Activated naive CD4-positive, alpha-beta T cell treated with anti-CD3 and anti-CD28 coated beads for 36 hours (primary cell): ENCODE measurements around the gene PRAME. TPM values are rescaled to one million over a fixed set of nuclear protein-coding genes. Genes with fewer than 3 reads are reported as not detected.
"Not testable (repeated sequence)": the region's sequence is repeated elsewhere in the genome, so short reads cannot be mapped to it uniquely, and the experiment has no call there.

Source experiments
- CTCF ChIA-PET: fragments of 350-600 bp; sonication (Branson Sonifier 250); formaldehyde crosslinking; loops from one replicate; lab custom pipeline; 2021; ENCODE audit warnings: antibody characterized with exemption; lab: Charles Lee
- DNase-seq: peaks from one replicate; pipeline ENCODE4 v3.0.0-alpha.2; 2020
- H3K27ac Mint-ChIP-seq: one replicate; pipeline ENCODE4 v1.8.0; 2021; ENCODE audit warnings: mild to moderate bottlenecking, mixed read lengths
- H3K27me3 Mint-ChIP-seq: one replicate; pipeline ENCODE4 v1.8.0; 2021; ENCODE audit warnings: low read depth, mixed read lengths
- H3K36me3 Mint-ChIP-seq: one replicate; pipeline ENCODE4 v1.8.0; 2021; ENCODE audit warnings: low read depth, mixed read lengths
- H3K4me1 Mint-ChIP-seq: one replicate; pipeline ENCODE4 v1.8.0; 2021; ENCODE audit warnings: low read depth, mixed read lengths
- H3K4me3 Mint-ChIP-seq: one replicate; pipeline ENCODE4 v1.8.0; 2021; ENCODE audit warnings: mild to moderate bottlenecking, moderate library complexity, mixed read lengths
- H3K9me3 Mint-ChIP-seq: one replicate; pipeline ENCODE4 v1.8.0; 2021; ENCODE audit warnings: mixed read lengths
- intact Hi-C: fragments of 100-400 bp; cut with micrococcal nuclease; formaldehyde crosslinking; loops from one replicate; pipeline ENCODE4 v1.15.1; 2023
- total RNA-seq, 2 experiments: library from RNA; stranded (reverse); gene quantifications; one replicate each; pipeline ENCODE4 v1.2.3, GENCODE V29; 2021

Gene PRAME
- total RNA-seq, 2 experiments from 2014 or later = not detected

DNA sequence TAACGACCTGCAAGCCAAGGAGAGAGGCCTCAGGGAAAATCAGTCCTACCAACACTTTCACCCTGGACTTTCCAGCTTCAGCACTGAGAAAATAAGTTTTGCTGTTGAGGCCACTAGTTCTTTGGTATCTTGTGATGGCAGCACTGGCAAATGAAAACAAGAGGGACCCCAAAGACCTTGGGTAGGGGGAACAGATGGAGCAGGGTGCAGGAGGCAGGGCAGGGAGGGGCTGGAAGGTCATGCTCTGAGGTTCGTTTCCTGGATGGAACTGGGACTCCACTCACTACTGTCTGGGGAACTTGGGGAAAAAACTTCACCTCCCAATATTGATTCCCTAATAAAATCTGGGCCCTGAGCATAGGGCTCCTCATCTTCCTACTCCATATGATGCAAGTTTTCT is 34.2 kb upstream of the PRAME start:
- Mint-ChIP-seq H3K9me3 (no peaks in the 10 kb centered on the region), H3K36me3 (no peaks in the 10 kb centered on the region), H3K4me3 (no peak overlapping the region), H3K27me3 (peaks cover 3% of the 10 kb centered on the region), H3K27ac (no peak overlapping the region), H3K4me1 (peaks cover 4% of the 10 kb centered on the region)
- CTCF ChIA-PET = interaction anchor here (0.6 to 1.3 kb wide), 4 partner anchors 12 to 129 kb away, joined by 3 read pairs; no protein-coding TSS in a partner anchor
- intact Hi-C loops = no loop called here
- DNase-seq = no peak

DNA sequence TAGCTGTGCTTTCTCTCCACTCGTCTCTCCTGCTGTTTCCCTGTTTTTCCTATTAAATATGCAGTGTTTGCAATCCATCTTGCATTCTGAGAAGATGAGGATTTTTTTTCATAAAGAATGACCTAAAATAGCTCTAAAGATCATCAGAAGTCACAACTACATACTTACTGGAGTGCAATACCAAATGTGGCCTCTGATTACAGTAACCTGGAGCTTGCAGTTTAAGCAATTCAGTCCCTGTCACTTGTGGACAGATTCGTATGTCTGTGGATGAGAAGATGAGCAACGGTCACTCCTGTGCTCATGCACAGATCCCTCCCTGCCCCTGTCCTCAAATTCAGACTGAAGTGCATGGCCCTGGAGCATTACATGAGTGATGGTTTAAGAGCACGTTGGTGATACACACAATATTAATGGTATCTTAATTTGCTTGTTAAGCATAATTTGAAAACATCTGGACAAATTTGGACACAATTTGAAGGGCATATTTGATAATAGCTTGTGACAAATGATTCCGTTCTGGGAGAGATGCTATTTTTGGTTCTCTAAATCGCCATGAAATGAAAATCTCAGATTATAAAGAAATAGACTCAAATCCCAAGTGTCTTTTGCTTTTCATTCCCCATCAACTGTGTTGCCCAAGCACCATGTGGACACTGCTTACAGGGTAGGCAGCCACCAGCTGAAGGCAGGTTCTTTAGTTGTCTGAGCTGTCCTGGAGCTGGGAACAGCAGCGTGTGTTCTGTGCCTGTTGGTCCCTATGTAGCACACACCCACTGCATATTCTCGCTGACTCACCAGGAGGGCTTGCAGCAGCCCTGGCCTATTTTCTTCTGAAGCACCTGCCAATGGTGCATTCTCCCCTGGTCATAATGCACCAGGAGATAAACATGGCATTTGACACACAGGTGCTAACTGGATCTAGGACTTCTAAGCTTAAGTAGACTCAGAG is 32.6 kb upstream of the PRAME start:
- DNase-seq = no peak
- intact Hi-C loops = no loop called here
- H3K4me3 Mint-ChIP-seq = no peak overlapping the region
- CTCF ChIA-PET = interaction anchor here (0.6 to 1.8 kb wide), 10 partner anchors 13 to 295 kb away, joined by 3 to 6 read pairs (median 3); no protein-coding TSS in a partner anchor
- no peaks in the 10 kb centered on the region for H3K9me3 Mint-ChIP-seq
- H3K36me3 Mint-ChIP-seq = no peaks in the 10 kb centered on the region
- peaks cover 4% of the 10 kb centered on the region for H3K4me1 Mint-ChIP-seq
- no peak overlapping the region for H3K27ac Mint-ChIP-seq
- H3K27me3 Mint-ChIP-seq = peaks cover 3% of the 10 kb centered on the region

DNA sequence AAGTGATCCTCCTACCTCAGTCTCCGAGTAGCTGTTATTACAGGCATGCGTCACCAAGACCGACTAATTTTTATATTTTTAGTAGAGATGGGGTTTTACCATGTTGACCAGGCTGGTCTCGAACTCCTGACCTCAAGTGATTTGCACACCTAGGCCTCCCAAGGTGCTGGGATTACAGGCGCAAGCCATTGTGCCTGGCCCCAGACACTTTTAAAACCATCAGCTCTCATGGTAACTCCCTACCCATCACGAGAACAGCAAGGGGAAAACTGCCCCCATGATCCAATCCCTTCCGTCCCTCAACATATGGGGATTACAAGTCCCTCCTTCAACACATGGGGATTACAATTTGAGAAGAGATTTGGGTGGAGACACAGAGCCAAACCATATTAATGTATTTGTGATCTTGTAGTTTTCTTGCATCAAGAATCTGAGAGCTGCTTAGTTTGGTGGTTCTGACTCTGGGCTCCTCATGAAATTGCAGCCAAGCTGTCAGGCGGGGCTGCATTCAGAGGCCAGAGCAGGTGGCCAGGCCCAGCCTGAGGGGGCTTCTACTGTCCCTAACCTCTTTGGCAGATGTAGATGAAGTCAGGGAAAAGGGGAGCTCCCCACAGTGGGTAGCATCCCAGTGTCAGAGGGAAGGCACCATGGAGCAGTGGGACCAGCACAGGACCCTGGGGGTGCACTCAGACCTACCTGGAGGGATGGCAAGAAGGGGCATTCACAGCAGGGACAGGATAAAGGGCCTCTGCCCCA is 31.2 kb upstream of the PRAME start:
- CTCF ChIA-PET = interaction anchor here (0.5 to 2.5 kb wide), 14 partner anchors 10 to 294 kb away, joined by 3 to 8 read pairs (median 3); no protein-coding TSS in a partner anchor
- H3K4me1 Mint-ChIP-seq = peaks cover 4% of the 10 kb centered on the region
- no peak overlapping the region for H3K4me3 Mint-ChIP-seq
- H3K9me3 Mint-ChIP-seq = no peaks in the 10 kb centered on the region
- intact Hi-C loops = no loop called here
- H3K27me3 Mint-ChIP-seq = peaks cover 4% of the 10 kb centered on the region
- no peaks in the 10 kb centered on the region for H3K36me3 Mint-ChIP-seq
- DNase-seq = no peak
- H3K27ac Mint-ChIP-seq = no peak overlapping the region

DNA sequence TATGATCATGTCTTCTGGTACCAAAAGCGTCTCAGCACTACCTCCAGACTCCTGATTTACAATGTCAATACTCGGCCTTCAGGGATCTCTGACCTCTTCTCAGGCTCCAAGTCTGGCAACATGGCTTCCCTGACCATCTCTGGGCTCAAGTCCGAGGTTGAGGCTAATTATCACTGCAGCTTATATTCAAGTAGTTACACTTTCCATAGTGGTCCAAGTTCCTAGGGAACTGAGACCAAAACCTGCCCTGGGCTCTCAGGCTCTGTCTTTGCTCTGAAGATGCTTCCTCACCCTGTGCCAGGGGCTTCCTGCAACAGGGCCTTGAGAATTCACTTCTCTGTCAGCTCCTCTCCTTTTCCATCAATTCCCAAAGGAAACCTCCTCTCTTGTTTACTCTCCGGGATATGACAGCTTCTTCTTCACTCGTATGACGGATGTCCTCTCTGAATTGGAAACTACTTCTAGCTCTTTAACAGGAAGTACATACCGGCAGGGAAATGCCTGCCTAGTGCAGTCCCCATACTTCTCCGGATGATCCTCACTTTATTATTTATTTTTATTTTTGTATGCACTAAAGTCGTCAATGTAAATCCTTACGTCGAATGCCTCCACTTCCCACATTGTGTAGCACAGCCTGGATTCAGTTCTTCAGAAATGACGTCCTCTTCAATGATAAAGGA is 29.6 kb upstream of the PRAME start:
- Mint-ChIP-seq H3K4me3 (no peak overlapping the region), H3K27me3 (peaks cover 4% of the 10 kb centered on the region), H3K27ac (no peak overlapping the region), H3K36me3 (no peaks in the 10 kb centered on the region), H3K9me3 (no peaks in the 10 kb centered on the region), H3K4me1 (no peaks in the 10 kb centered on the region)
- no peak for DNase-seq
- CTCF ChIA-PET = interaction anchor here (0.7 to 4.3 kb wide), 10 partner anchors 11 to 344 kb away, joined by 3 to 44 read pairs (median 6); no protein-coding TSS in a partner anchor
- intact Hi-C loops = no loop called here

DNA sequence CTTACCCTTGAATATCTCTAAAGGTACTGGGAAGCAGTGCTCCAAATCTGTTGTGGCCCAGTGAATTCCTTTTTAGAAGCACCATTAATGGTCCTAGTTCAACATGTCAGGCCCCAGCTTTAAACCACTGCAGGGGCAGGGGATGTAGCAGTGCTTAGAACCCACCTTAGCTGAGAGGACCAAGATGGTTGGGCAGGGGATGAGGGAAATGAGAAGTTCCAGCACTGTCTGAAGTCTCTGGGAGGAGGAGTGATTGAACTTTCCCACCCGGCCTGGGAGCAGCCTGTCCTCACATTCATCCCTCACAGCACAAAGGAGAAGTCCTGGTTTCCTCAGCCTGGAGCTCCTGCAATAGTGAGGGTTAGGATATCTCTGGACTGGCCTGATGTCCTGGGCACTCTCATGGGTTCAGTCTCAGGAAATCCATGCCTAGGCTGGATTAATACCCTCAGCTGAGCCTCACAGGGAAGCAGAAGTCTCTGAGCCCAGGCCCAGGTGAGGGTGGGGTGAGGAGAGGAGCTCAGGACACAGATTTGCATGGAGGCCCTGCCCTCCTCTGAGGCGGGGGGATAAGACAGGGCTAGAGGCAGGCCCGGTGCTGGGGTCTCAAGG is 28.6 kb upstream of the PRAME start:
- no peak overlapping the region for H3K27ac Mint-ChIP-seq
- CTCF ChIA-PET = interaction anchor here (0.6 to 4.3 kb wide), 22 partner anchors 11 to 749 kb away, joined by 3 to 44 read pairs (median 4); no protein-coding TSS in a partner anchor
- no peak for DNase-seq
- H3K9me3 Mint-ChIP-seq = no peaks in the 10 kb centered on the region
- H3K27me3 Mint-ChIP-seq = peaks cover 4% of the 10 kb centered on the region
- no peak overlapping the region for H3K4me3 Mint-ChIP-seq
- no peaks in the 10 kb centered on the region for H3K36me3 Mint-ChIP-seq
- no peaks in the 10 kb centered on the region for H3K4me1 Mint-ChIP-seq
- intact Hi-C loops = loop anchor here (1.0 to 2.0 kb wide), 2 partner anchors 100 to 123 kb away; no protein-coding TSS in a partner anchor

DNA sequence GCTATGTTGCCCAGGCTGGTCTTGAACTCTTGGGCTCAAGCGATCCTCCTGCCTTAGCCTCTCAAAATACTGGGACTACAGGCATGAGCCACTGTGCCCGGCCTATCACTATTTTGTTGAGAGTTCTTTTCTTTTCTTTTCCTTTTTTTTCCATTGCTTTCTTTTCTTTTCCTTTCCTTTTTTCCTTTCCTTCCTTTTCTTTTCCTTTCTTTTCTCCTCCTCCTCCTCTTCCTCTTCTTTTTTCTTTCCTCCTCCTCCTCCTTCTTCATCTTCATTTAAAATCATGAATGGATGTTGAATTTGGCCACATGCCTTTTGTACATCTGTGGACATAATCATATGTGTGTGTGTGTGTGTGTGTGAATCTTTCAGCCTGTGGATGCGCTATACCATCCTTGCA is 25.7 kb upstream of the PRAME start:
- no peaks in the 10 kb centered on the region for H3K9me3 Mint-ChIP-seq
- no peak for DNase-seq
- no peaks in the 10 kb centered on the region for H3K4me1 Mint-ChIP-seq
- no peaks in the 10 kb centered on the region for H3K36me3 Mint-ChIP-seq
- peaks cover 4% of the 10 kb centered on the region for H3K27me3 Mint-ChIP-seq
- CTCF ChIA-PET = interaction anchor here (3.5 to 4.3 kb wide), 2 partner anchors 8 to 121 kb away, joined by 30 to 44 read pairs; no protein-coding TSS in a partner anchor
- no peak overlapping the region for H3K4me3 Mint-ChIP-seq
- intact Hi-C loops = no loop called here
- H3K27ac Mint-ChIP-seq = no peak overlapping the region

DNA sequence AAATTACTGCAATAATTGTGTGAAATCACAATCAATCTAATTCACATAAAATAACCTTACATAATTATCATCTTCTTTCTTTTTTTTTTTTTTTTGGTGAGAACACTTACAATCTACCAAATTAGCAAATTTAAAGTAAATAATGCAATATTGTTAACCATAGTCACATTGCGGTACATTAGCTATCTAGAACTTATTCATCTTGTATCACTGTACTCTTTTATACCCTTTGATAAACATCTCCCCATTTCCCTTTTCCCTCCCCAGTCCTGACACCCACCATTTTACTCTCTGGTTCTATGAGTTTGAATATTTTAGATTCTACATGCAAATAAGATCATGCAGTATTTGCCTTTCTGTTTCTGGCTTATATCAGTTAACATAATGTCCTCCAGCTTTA is 24.0 kb upstream of the PRAME start:
- Mint-ChIP-seq H3K4me3 (no peak overlapping the region), H3K4me1 (no peaks in the 10 kb centered on the region), H3K27ac (no peak overlapping the region), H3K36me3 (no peaks in the 10 kb centered on the region), H3K27me3 (peaks cover 2% of the 10 kb centered on the region), H3K9me3 (no peaks in the 10 kb centered on the region)
- DNase-seq = no peak
- CTCF ChIA-PET = interaction anchor here (0.7 to 7.9 kb wide), 3 partner anchors 9 to 119 kb away, joined by 3 to 44 read pairs (median 4); no protein-coding TSS in a partner anchor
- intact Hi-C loops = no loop called here

DNA sequence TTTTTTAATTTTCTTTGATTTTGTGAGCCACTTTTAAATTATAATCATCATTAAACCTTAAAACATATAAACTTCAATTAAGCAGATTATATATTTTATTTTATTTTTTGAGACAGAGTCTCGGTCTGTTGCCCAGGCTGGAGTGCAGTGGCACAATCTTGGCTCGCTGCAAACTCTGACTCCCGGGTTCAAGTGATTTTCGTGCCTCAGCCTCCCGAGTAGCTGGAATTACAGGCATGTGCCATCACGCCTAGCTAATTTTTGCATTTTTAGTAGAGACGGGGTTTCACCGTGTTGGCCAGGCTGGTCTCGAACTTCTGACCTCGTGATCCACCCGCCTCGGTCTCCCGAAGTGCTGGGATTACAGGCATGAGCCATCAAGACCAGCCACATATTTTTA is 22.5 kb upstream of the PRAME start:
- H3K27me3 Mint-ChIP-seq, H3K4me1 Mint-ChIP-seq, H3K27ac Mint-ChIP-seq, DNase-seq, intact Hi-C loops, H3K36me3 Mint-ChIP-seq, H3K4me3 Mint-ChIP-seq, H3K9me3 Mint-ChIP-seq: not testable (repeated sequence)
- CTCF ChIA-PET = interaction anchor here (0.7 to 7.9 kb wide), 2 partner anchors 20 to 118 kb away, joined by 4 to 44 read pairs; no protein-coding TSS in a partner anchor

DNA sequence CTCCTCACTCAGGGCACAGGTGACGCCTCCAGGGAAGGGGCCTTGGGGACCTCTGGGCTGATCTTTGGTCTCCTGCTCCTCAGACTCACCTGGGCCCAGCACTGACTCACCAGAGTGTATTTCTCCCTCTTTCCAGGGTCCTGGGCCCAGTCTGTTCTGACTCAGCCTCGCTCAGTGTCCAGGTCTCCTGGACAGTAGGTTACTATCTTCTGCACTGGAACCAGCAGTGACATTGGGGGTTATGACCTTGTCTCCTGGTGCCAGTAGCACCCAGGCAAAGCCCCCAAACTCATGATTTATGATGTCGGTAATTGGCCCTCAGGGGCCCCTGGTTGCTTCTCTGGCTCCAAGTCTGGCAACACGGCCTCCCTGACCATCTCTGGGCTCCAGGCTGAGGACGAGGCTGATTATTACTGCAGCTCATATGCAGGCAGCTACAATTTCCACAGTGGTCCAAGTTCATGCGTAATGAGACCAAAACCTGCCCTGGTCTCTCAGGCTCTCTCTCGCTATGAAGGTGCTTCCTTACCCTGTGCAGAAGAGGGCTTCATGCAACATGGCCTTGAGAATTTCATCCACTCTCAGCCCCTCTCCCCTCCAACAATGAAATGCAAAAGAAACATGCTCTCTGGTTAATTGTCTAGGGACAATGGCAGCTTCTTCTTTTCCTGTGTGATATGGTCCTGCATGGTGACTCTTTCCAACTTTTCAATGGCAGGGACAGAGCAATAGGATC is 21.0 kb upstream of the PRAME start:
- H3K4me1 Mint-ChIP-seq = no peaks in the 10 kb centered on the region
- H3K27ac Mint-ChIP-seq = no peak overlapping the region
- H3K4me3 Mint-ChIP-seq = no peak overlapping the region
- no peak for DNase-seq
- H3K9me3 Mint-ChIP-seq = no peaks in the 10 kb centered on the region
- intact Hi-C loops = no loop called here
- H3K36me3 Mint-ChIP-seq = no peaks in the 10 kb centered on the region
- CTCF ChIA-PET = interaction anchor here (1.2 to 7.9 kb wide), 2 partner anchors 10 to 116 kb away, joined by 4 to 44 read pairs; no protein-coding TSS in a partner anchor
- no peaks in the 10 kb centered on the region for H3K27me3 Mint-ChIP-seq

DNA sequence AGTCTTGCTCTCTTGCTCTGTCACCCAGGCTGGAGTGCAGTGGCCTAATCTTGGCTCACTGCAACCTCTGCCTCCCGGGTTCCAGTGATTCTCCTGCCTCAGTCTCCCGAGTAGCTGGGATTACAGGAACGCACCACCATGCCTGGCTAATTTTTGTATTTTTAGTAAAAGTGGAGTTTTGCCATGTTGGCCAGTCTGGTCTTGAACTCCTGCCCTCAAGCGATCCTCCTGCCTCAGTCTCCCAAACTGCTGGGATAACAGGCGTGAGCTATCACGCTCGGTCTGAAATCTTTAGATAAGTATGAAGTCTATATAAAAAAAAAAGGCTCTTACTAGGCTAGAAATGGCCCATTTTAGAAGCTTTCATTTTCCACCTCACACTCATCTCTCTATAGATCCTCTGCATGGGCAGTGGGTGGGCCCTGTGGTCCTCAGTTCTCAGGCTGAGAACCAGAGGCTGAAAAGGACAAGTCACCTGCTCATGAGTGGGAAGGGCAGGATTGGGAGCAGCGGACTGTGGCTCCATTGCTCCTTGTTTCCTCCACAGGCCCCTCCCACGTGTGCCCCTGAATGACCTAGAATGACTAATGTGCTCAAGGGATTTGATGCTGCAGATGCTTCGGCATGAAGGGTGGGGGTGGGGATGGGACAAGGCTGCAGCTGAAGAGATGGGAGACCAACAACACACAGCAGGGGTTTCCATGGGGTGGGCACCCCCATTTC is 19.8 kb upstream of the PRAME start:
- no peaks in the 10 kb centered on the region for H3K36me3 Mint-ChIP-seq
- intact Hi-C loops = no loop called here
- H3K4me3 Mint-ChIP-seq = no peak overlapping the region

More for the DNA sequence above, 19.8 kb upstream of the PRAME start:
- Mint-ChIP-seq H3K9me3 (no peaks in the 10 kb centered on the region), H3K27me3 (no peaks in the 10 kb centered on the region), H3K27ac (no peak overlapping the region), H3K4me1 (no peaks in the 10 kb centered on the region)
- DNase-seq = no peak
- CTCF ChIA-PET = interaction anchor here (0.7 to 7.9 kb wide), 3 partner anchors 11 to 115 kb away, joined by 3 to 44 read pairs (median 4); no protein-coding TSS in a partner anchor
